GM12878 (cell line): ENCODE measurements around the gene NEK10. TPM values are rescaled to one million over a fixed set of nuclear protein-coding genes. Genes with fewer than 3 reads are reported as not detected.

ENCODE experiments used
- ATAC-seq: fragments of 200-7000 bp; cut with Tn5 transposase; 3 replicates; pipeline ENCODE4 v1.9.1; 2020; ENCODE audit warnings: mild to moderate bottlenecking, moderate library complexity
- BruUV-seq: library from RNA; stranded (reverse); fragments of 400-500 nt; replicated peaks from 2 replicates; lab custom pipeline; 2021; lab: Mats Ljungman, UMichigan
- CTCF ChIA-PET: fragments of 300-600 bp; sonication (Branson Sonifier 250); formaldehyde crosslinking; extraction: SDS; loops from one replicate; lab custom pipeline; 2021; ENCODE audit warnings: inconsistent platforms; lab: Yijun Ruan, JAX
- POLR2A ChIA-PET: fragments of 350-600 bp; formaldehyde crosslinking; extraction: SDS; loops from one replicate; lab custom pipeline; 2021; ENCODE audit warnings: inconsistent platforms; lab: Charles Lee
- RAD21 ChIA-PET: fragments of 300-600 bp; sonication (Branson Sonifier 250); formaldehyde crosslinking; loops from one replicate; lab custom pipeline; 2023; ENCODE audit warnings: antibody characterized with exemption; ENCODE audit not compliant: unreplicated experiment; lab: Charles Lee
- SMC1A ChIA-PET: fragments of 300-600 bp; sonication (Branson Sonifier 250); formaldehyde crosslinking; loops from one replicate; lab custom pipeline; 2023; ENCODE audit not compliant: unreplicated experiment, uncharacterized antibody; lab: Charles Lee
- DNase-seq: peaks from one replicate; pipeline ENCODE4 v3.0.0-alpha.2; 2011; ENCODE audit warnings: low read depth, low spot score
- FAIRE-seq: peaks from 3 replicates; lab custom pipeline; 2011; peaks lifted over from hg19 to GRCh38; lab: Jason Lieb, UNC
- H2AFZ ChIP-seq: 2 replicates; pipeline ENCODE4 v1.6.0; 2011; ENCODE audit warnings: low read depth, low read length, control low read depth; ENCODE audit not compliant: control insufficient read depth
- H3K27ac ChIP-seq: 2 replicates; pipeline ENCODE4 v1.5.1; 2011; ENCODE audit warnings: control low read depth; ENCODE audit not compliant: control insufficient read depth, insufficient read depth
- H3K27me3 ChIP-seq, 2 experiments: replicated peaks in 1 of 2; 2 replicates each; pipeline versions ENCODE4 v1.6.0 to v1.6.1; 2011; ENCODE audit warnings: low read length in 1 of 2; ENCODE audit not compliant: control insufficient read depth in 2 of 2, insufficient read depth in 2 of 2
- H3K36me3 ChIP-seq, 2 experiments: 2 replicates each; pipeline ENCODE4 v1.5.1; 2011; ENCODE audit warnings: low read length in 1 of 2; ENCODE audit not compliant: control insufficient read depth in 2 of 2, insufficient read depth in 2 of 2
- H3K4me1 ChIP-seq: 2 replicates; pipeline ENCODE4 v1.6.1; 2011; ENCODE audit warnings: mild to moderate bottlenecking, low read length, moderate library complexity, mixed read lengths; ENCODE audit not compliant: control insufficient read depth, insufficient read depth
- H3K4me2 ChIP-seq: 2 replicates; pipeline ENCODE4 v1.6.0; 2011; ENCODE audit warnings: control low read depth; ENCODE audit not compliant: control insufficient read depth, insufficient read depth
- H3K4me3 ChIP-seq: fragments of 200-600 bp; sonication (generic); 2 replicates; pipeline ENCODE4 v1.5.1; 2016
- H3K79me2 ChIP-seq: 2 replicates; pipeline ENCODE4 v1.6.0; 2011; ENCODE audit warnings: low read length; ENCODE audit not compliant: control insufficient read depth, insufficient read depth
- H3K9ac ChIP-seq: 2 replicates; pipeline ENCODE4 v1.8.0; 2011; ENCODE audit warnings: low read length, control low read depth, mixed read lengths; ENCODE audit not compliant: control insufficient read depth, insufficient read depth
- H3K9me3 ChIP-seq: replicated peaks from 3 replicates; pipeline ENCODE4 v1.5.1; 2011; ENCODE audit warnings: mild to moderate bottlenecking, low read length; ENCODE audit not compliant: control insufficient read depth, insufficient read depth
- H4K20me1 ChIP-seq: 2 replicates; pipeline ENCODE4 v1.6.0; 2011; ENCODE audit not compliant: control insufficient read depth, insufficient read depth
- BHLHE40 ChIP-seq, 2 experiments: fragments of 450-650 bp in 1 of 2; IDR thresholded peaks; 2 replicates each; pipeline ENCODE4 v1.6.1; 2011 to 2017; ENCODE audit warnings: low read depth in 2 of 2, borderline replicate concordance in 1 of 2, improper control_type of control experiment in 1 of 2, low read length in 1 of 2, mild to moderate bottlenecking in 1 of 2
- CHD2 ChIP-seq: IDR thresholded peaks from 2 replicates; pipeline ENCODE4 v1.6.1; 2011; ENCODE audit warnings: low read depth, low read length, improper control_type of control experiment, borderline replicate concordance
- GABPA ChIP-seq: IDR thresholded peaks from 2 replicates; pipeline ENCODE4 v1.6.1; 2014; ENCODE audit warnings: antibody characterized with exemption, low read depth, mild to moderate bottlenecking, inconsistent platforms
- HCFC1 ChIP-seq: fragments of 150-350 bp; IDR thresholded peaks from 2 replicates; pipeline ENCODE4 v1.6.1; 2014; ENCODE audit warnings: low read length
- HDAC2 ChIP-seq: fragments of 200-600 bp; sonication (generic); IDR thresholded peaks from 2 replicates; pipeline ENCODE4 v1.6.1; 2017
- HDAC6 ChIP-seq: fragments of 200-600 bp; sonication (generic); IDR thresholded peaks from one replicate; pipeline ENCODE4 v1.8.0; 2017; ENCODE audit warnings: antibody characterized with exemption; ENCODE audit not compliant: unreplicated experiment
- KDM1A ChIP-seq: fragments of 200-600 bp; sonication (generic); IDR thresholded peaks from 2 replicates; pipeline ENCODE4 v1.6.1; 2016; ENCODE audit warnings: borderline replicate concordance
- NRF1 ChIP-seq: conservative IDR thresholded peaks from 2 replicates; pipeline ENCODE4 v1.6.1; 2011; ENCODE audit warnings: mild to moderate bottlenecking, low read depth, low read length, improper control_type of control experiment
- POLR2A ChIP-seq: IDR thresholded peaks from 2 replicates; pipeline ENCODE4 v1.6.1; 2011; ENCODE audit warnings: low read depth, mild to moderate bottlenecking, low read length
- TCF7 ChIP-seq: IDR thresholded peaks from 2 replicates; pipeline ENCODE4 v1.6.1; 2014; ENCODE audit warnings: antibody characterized with exemption, borderline replicate concordance
- WGBS: methylation state at CpG from one replicate; pipeline ENCODE4 v1.1.6; 2016; ENCODE audit warnings: low lambda C conversion rate; ENCODE audit not compliant: insufficient replicate concordance, insufficient coverage; ENCODE audit errors: missing lambda C conversion rate; 5-methylcytosine and 5-hydroxymethylcytosine counted together
- in situ Hi-C: fragments of 300-500 bp; cut with MboI; formaldehyde crosslinking; loops from 9 replicates; pipeline ENCODE4 v1.14.3; 2018; ENCODE audit warnings: mixed read lengths
- intact Hi-C: fragments of 100-400 bp; cut with micrococcal nuclease; formaldehyde crosslinking; loops from one replicate; pipeline ENCODE4 v1.14.2; 2022; ENCODE audit not compliant: unreplicated experiment
- polyA plus RNA-seq, 11 experiments: library from polyadenylated mRNA; depleted of rRNA in 4 of 11; unstranded in 6 of 11; stranded (reverse) in 5 of 11; fragments of >200 nt; fragmentation: Nextera tagmentation in 4 of 11; fragmentation: Illumina TruSeq in 1 of 11; extraction: Ambion mirVana in 4 of 11; extraction: Trizol in 1 of 11; gene quantifications; 1 replicate in 1 of 11; 2 replicates in 10 of 11; pipeline versions ENCODE4 v1.2.1 to v1.2.3, GENCODE V29; 2011 to 2016; ENCODE audit warnings: inconsistent platforms in 2 of 11, missing spikeins in 2 of 11, low read depth in 1 of 11
- total RNA-seq, 4 experiments: library from RNA; depleted of rRNA in 3 of 4; stranded (reverse); fragments of >200 nt in 3 of 4; fragmentation: Illumina TruSeq in 1 of 4; extraction: Trizol in 1 of 4; gene quantifications; 2 replicates each; pipeline versions ENCODE4 v1.2.1 to v1.2.3, GENCODE V29; 2013 to 2021
- TF ChIP-seq, protein P1 (sequence below), 3 experiments: IDR thresholded peaks in 2 of 3; conservative IDR thresholded peaks in 1 of 3; 2 replicates each; pipeline ENCODE4 v1.5.1; 2011; ENCODE audit warnings: low read depth in 3 of 3, low read length in 3 of 3, mild to moderate bottlenecking in 3 of 3, control low read depth in 2 of 3, moderate library complexity in 2 of 3, inconsistent platforms in 1 of 3, mixed read lengths in 1 of 3; ENCODE audit not compliant: control insufficient read depth in 2 of 3, insufficient read depth in 1 of 3; ENCODE audit errors: extremely low read depth in 1 of 3
- TF ChIP-seq, protein P2 (sequence below): IDR thresholded peaks from 2 replicates; pipeline ENCODE4 v1.6.1; 2011; ENCODE audit warnings: borderline replicate concordance, low read depth, mild to moderate bottlenecking, moderate library complexity, mixed read lengths, low read length; ENCODE audit not compliant: insufficient read depth; ENCODE audit errors: extremely low read length

NEK10 gene
- total and polyA plus RNA-seq, 10 of the 15 experiments (the other 5 are each of a cell fraction or from before 2014, with no cell fraction given): 0.06 to 0.40 (median 0.16) TPM; not detected in 2

DNA sequence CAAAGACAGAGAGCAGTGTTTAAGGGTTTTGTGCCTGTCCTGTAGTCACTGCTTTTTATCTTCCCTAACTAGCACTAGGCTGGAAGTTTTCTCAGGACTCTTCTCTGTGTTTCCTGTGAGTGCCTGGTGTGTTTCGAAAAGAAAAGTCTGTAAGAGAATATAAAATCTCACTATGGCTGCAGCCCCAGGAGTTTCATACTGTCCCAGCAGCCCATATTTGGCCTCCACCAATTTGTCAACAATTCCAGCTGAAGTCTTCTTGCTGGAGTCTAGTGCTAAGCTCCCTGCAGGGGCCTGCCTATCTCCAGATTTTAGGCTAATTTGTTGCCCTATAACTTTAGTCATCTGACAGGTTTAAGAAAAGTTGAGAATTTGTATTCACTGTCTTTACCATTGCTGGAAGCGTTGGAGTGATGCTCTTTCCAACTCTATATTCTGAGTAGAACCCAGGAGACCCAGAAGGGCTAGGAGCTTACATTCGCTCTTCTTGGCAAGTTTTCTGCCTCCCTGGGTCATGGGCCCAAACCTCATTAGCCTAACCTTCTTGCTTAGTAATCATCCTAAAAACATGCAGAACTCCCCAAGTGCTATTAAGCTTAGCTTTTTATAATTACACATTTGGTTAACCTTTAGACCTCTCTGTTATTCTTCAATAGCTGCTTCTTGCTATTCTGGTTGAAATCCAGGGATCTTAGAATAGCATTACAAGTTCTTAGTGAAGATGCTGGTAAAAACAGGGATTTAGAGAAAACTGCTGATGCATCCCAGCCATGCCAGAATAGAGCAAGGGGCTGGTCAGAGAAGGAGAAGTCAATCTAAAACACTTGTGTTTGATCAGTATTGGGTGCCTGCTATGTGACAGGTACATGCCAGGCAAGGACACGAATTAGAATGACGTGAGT lies 283.1 kb downstream of the NEK10 start:
- ChIA-PET SMC1A (no interaction called here), POLR2A (no interaction called here), RAD21 (interaction anchor here (1.3 kb wide), 1 partner anchor 48 kb away, joined by 3 read pairs; no protein-coding TSS in a partner anchor)
- H3K4me3 ChIP-seq: no peak overlapping the region
- 19% methylated on average over 5 of the region's 5 CpGs for WGBS
- no peak overlapping the region for H3K4me2 ChIP-seq
- no peaks in the 10 kb centered on the region for H3K9me3 ChIP-seq
- no TSS peak for BruUV-seq
- ATAC-seq (no peak), FAIRE-seq (no peak)
- in situ Hi-C loops: no loop called here
- intact Hi-C loops: no loop called here
- no peaks in the 10 kb centered on the region for H3K36me3 ChIP-seq
- H3K27me3 ChIP-seq: no peaks in the 10 kb centered on the region
- H3K4me1 ChIP-seq: no peaks in the 10 kb centered on the region
- H4K20me1 ChIP-seq: no peaks in the 10 kb centered on the region
- no peaks in the 10 kb centered on the region for H3K79me2 ChIP-seq
- TF ChIP-seq HCFC1: no peak
- TF ChIP-seq, all 136 proteins: peak for 0
- Histone ChIP-seq H3K27ac (no peak overlapping the region), H2AFZ (no peak overlapping the region), H3K9ac (no peak overlapping the region)
- CTCF ChIA-PET: no interaction called here
- DNase-seq: no peak

DNA sequence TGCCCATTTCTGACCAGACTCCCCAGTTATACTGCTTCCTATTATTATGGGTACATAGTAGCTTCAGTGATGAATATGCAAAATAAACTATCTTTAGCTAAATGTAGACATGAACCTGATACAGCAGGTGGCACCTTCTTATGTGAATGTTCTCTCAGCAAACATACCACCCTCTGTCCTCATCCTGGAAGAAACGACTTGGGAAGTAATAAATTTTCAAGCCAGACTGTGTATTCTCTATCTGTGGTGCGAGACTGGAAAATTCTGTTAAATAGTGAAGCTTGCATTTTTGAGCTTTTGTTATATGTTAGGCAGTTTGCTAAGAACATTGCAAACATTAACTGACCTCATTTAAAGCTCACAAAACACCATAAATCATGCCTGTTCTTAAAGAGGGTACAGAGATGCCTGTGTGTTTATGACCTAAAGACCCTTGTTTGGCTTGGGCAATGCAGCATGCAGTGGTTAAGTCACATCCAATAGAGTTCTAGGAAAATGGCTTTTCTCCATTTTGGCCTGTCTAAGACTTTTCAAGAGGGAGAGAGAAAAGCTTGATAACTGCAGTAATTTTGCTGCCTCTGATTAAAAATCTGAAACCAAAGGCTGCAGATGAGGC lies 287.1 kb downstream of the NEK10 start:
- Histone ChIP-seq H3K27ac (no peak overlapping the region), H4K20me1 (no peaks in the 10 kb centered on the region), H3K79me2 (no peaks in the 10 kb centered on the region), H3K27me3 (no peaks in the 10 kb centered on the region), H3K9ac (no peak overlapping the region), H3K9me3 (no peaks in the 10 kb centered on the region), H3K36me3 (no peaks in the 10 kb centered on the region), H3K4me2 (no peak overlapping the region), H3K4me3 (no peak overlapping the region), H3K4me1 (no peaks in the 10 kb centered on the region), H2AFZ (no peak overlapping the region)
- RAD21 ChIA-PET: no interaction called here
- intact Hi-C loops (no loop called here), in situ Hi-C loops (no loop called here)
- CTCF ChIA-PET: no interaction called here
- SMC1A ChIA-PET: interaction anchor here (0.9 kb wide), 1 partner anchor 8 kb away, joined by 3 read pairs; no protein-coding TSS in a partner anchor
- POLR2A ChIA-PET: no interaction called here
- FAIRE-seq (no peak), ATAC-seq (no peak), DNase-seq (no peak)
- no TSS peak for BruUV-seq
- WGBS: 0% methylated on average over 2 of the region's 2 CpGs
- TF ChIP-seq NRF1 (no peak), CHD2 (no peak), POLR2A (no peak), HDAC6 (no peak), BHLHE40 (IDR thresholded peaks at IDR 0.05; ENCODE audit: borderline replicate concordance in 1 of 2, low read depth in 2 of 2, low read length in 1 of 2) (no peak), TCF7 (no peak), GABPA (no peak), KDM1A (no peak), HDAC2 (no peak)
- TF ChIP-seq, protein P1, sequence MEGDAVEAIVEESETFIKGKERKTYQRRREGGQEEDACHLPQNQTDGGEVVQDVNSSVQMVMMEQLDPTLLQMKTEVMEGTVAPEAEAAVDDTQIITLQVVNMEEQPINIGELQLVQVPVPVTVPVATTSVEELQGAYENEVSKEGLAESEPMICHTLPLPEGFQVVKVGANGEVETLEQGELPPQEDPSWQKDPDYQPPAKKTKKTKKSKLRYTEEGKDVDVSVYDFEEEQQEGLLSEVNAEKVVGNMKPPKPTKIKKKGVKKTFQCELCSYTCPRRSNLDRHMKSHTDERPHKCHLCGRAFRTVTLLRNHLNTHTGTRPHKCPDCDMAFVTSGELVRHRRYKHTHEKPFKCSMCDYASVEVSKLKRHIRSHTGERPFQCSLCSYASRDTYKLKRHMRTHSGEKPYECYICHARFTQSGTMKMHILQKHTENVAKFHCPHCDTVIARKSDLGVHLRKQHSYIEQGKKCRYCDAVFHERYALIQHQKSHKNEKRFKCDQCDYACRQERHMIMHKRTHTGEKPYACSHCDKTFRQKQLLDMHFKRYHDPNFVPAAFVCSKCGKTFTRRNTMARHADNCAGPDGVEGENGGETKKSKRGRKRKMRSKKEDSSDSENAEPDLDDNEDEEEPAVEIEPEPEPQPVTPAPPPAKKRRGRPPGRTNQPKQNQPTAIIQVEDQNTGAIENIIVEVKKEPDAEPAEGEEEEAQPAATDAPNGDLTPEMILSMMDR (IDR thresholded peaks at IDR 0.05 in 2 of 3, conservative IDR thresholded peaks at IDR 0.05 in 1 of 3; ENCODE audit: control insufficient read depth in 2 of 3, extremely low read depth in 1 of 3, insufficient read depth in 1 of 3, low read depth in 3 of 3, low read length in 3 of 3): no peak
- TF ChIP-seq, protein P2, sequence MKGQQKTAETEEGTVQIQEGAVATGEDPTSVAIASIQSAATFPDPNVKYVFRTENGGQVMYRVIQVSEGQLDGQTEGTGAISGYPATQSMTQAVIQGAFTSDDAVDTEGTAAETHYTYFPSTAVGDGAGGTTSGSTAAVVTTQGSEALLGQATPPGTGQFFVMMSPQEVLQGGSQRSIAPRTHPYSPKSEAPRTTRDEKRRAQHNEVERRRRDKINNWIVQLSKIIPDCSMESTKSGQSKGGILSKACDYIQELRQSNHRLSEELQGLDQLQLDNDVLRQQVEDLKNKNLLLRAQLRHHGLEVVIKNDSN: no peak
